CD4-positive, CD25-positive, alpha-beta regulatory T cell (primary cell): ENCODE measurements around the gene MEIOB. TPM values are rescaled to one million over a fixed set of nuclear protein-coding genes. Genes with fewer than 3 reads are reported as not detected.
A peak's percentile ranks its signal among the peaks of the same experiment; 100 is the strongest.

Experiments used
- ATAC-seq, 2 donors: fragments of 150-1000 bp; cut with Tn5 transposase; one replicate each; pipeline ENCODE4 v1.10.0; 2021; ENCODE audit warnings: low read depth in 2 of 2, moderate number of reproducible peaks in 2 of 2, moderate library complexity in 1 of 2
- DNase-seq, 3 donors: peaks; one replicate each; pipeline versions ENCODE4 v3.0.0 to v3.0.0-alpha.2; 2012 to 2022; ENCODE audit warnings: mixed read lengths in 1 of 3
- H3K27ac ChIP-seq: one replicate; pipeline ENCODE4 v1.7.0; 2013; ENCODE audit warnings: mild to moderate bottlenecking, low read length; ENCODE audit not compliant: insufficient read depth, poor library complexity, severe bottlenecking
- H3K27me3 ChIP-seq: one replicate; pipeline ENCODE4 v1.7.0; 2013; ENCODE audit warnings: low read length; ENCODE audit not compliant: control insufficient read depth, insufficient read depth
- H3K36me3 ChIP-seq: one replicate; pipeline ENCODE4 v1.7.0; 2013; ENCODE audit warnings: mild to moderate bottlenecking, low read length, moderate library complexity; ENCODE audit not compliant: control insufficient read depth, insufficient read depth
- H3K4me1 ChIP-seq: 2 replicates; pipeline ENCODE4 v1.7.0; 2013; ENCODE audit warnings: mild to moderate bottlenecking, low read length; ENCODE audit not compliant: insufficient read depth, control insufficient read depth, poor library complexity, severe bottlenecking
- H3K4me3 ChIP-seq: one replicate; pipeline ENCODE4 v1.7.0; 2013; ENCODE audit warnings: low read depth, mild to moderate bottlenecking, low read length, moderate library complexity
- H3K9me3 ChIP-seq, 2 experiments: 1 replicate in 1 of 2; 2 replicates in 1 of 2; pipeline ENCODE4 v1.7.0; 2013; ENCODE audit warnings: low read length in 2 of 2, mild to moderate bottlenecking in 1 of 2, moderate library complexity in 1 of 2; ENCODE audit not compliant: control insufficient read depth in 2 of 2
- H3K27ac Mint-ChIP-seq, 3 donors: one replicate each; pipeline ENCODE4 v1.8.0; 2020 to 2022; ENCODE audit warnings: mild to moderate bottlenecking in 3 of 3, mixed read lengths in 3 of 3, moderate library complexity in 2 of 3
- H3K27me3 Mint-ChIP-seq: one replicate; pipeline ENCODE4 v1.8.0; 2022; ENCODE audit warnings: mild to moderate bottlenecking, mixed read lengths
- H3K36me3 Mint-ChIP-seq: one replicate; pipeline ENCODE4 v1.8.0; 2020; ENCODE audit warnings: mixed read lengths
- H3K4me1 Mint-ChIP-seq, 4 donors: one replicate each; pipeline ENCODE4 v1.8.0; 2020 to 2022; ENCODE audit warnings: mixed read lengths in 4 of 4, mild to moderate bottlenecking in 1 of 4
- H3K4me3 Mint-ChIP-seq, 4 donors: one replicate each; pipeline ENCODE4 v1.8.0; 2020 to 2022; ENCODE audit warnings: mild to moderate bottlenecking in 4 of 4, mixed read lengths in 4 of 4, moderate library complexity in 3 of 4
- H3K9me3 Mint-ChIP-seq, 7 donors: one replicate each; pipeline ENCODE4 v1.8.0; 2020 to 2022; ENCODE audit warnings: mixed read lengths in 7 of 7, mild to moderate bottlenecking in 3 of 7, moderate library complexity in 2 of 7
- polyA plus RNA-seq, 4 donors: library from polyadenylated mRNA; unstranded; fragments of 300-500 nt; fragmentation: Illumina TruSeq; gene quantifications; one replicate each; pipeline ENCODE4 v1.2.3, GENCODE V29; 2021
- total RNA-seq: library from RNA; stranded (reverse); gene quantifications from one replicate; pipeline ENCODE4 v1.2.3, GENCODE V29; 2022

The MEIOB gene
- total and polyA plus RNA-seq, 5 donors from 2014 or later: not detected

DNA sequence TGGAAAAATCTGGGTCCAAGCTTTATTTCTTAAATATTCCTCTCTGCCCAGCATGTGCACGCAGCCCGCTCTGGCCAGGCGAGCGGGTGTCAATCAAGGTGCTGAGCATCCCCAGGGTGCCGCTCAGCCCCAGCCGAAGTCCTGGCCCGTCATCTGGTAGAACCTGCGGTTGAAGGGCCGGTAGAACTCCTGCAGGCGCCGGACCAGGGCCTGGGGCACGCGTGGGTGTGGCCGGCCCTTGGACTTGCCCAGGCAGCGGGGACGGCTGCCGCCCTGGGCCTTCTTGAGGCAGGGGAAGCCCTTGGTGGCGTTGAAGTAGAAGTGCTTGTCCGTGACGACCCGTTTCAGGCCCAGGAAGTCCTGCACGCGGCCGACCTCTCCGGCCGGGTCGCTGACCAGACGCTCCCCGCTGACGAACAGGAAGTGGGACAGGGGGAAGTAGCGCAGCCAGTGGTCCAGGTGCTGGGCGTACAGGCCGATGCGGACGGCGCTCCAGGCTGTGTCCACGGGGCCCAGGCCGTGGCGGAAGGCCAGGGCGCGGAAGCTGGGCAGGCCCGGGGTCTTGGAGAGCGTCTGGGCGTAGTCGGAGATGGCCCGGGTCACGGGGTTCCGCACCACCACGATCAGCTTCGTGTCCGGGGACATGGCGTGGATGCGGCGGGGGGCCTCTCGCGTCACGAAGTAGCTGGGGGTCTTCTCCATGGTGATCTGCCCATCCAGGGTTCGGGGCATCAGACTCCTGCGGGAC, 39.7 kb upstream of the MEIOB start:
- H3K27ac ChIP-seq: no peak overlapping the region
- DNase-seq: no peak

DNA sequence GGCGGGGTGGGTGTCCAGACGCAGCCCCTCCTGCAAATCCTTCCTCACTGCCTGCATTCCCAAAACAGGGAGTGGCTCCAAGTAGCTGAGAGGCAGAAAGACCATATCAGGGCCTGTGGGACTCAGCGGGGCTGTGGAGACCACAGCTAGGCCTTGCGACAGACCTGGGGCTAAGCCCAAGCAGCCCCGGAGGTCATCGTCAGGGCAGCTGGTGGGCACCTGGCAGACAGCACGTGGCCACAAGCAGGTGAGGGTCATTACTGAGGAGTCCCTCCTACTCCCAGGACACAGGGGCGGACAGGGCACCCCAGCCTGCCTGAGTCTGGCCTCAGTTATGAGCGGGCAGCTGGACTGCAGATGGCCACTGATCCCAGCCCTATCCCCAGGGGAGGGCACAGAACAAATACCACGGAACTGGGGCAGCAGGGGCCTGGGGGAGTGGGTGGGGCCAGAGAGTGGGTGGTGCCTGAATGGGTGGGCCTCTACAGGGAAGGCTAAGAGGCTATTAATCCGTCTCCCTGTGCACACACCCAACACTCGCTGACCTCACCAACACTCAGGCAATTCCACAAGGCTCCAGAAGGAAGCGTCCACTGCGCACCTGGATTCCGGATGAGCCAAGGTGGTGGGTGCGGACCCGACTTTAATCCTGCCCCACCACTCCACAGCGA, 37.7 kb upstream of the MEIOB start:
- Histone ChIP-seq H3K4me1 (no peaks in the 10 kb centered on the region), H3K27ac (no peak overlapping the region), H3K4me3 (no peak overlapping the region), H3K9me3 (no peaks in the 10 kb centered on the region), H3K36me3 (no peaks in the 10 kb centered on the region), H3K27me3 (no peaks in the 10 kb centered on the region)
- no peak overlapping the region for H3K27ac Mint-ChIP-seq
- no peak for ATAC-seq
- H3K4me3 Mint-ChIP-seq: no peak overlapping the region
- peaks cover 16% of the 10 kb centered on the region for H3K27me3 Mint-ChIP-seq
- no peaks in the 10 kb centered on the region for H3K4me1 Mint-ChIP-seq
- no peaks in the 10 kb centered on the region for H3K36me3 Mint-ChIP-seq
- peaks cover 0 to 2% (median 0%) of the 10 kb centered on the region in 7 donors for H3K9me3 Mint-ChIP-seq
- no peak for DNase-seq

More for the DNA sequence above, 39.7 kb upstream of the MEIOB start:
- no peaks in the 10 kb centered on the region for H3K4me1 ChIP-seq
- H3K9me3 ChIP-seq: no peaks in the 10 kb centered on the region
- H3K27me3 Mint-ChIP-seq: peaks cover 28% of the 10 kb centered on the region
- no peak for ATAC-seq
- no peaks in the 10 kb centered on the region for H3K36me3 Mint-ChIP-seq
- no peak overlapping the region for H3K4me3 Mint-ChIP-seq
- H3K9me3 Mint-ChIP-seq: peaks cover 0 to 2% (median 0%) of the 10 kb centered on the region in 7 donors
- no peaks in the 10 kb centered on the region for H3K27me3 ChIP-seq
- no peaks in the 10 kb centered on the region for H3K4me1 Mint-ChIP-seq
- no peak overlapping the region for H3K27ac Mint-ChIP-seq
- no peaks in the 10 kb centered on the region for H3K36me3 ChIP-seq
- H3K4me3 ChIP-seq: no peak overlapping the region

DNA sequence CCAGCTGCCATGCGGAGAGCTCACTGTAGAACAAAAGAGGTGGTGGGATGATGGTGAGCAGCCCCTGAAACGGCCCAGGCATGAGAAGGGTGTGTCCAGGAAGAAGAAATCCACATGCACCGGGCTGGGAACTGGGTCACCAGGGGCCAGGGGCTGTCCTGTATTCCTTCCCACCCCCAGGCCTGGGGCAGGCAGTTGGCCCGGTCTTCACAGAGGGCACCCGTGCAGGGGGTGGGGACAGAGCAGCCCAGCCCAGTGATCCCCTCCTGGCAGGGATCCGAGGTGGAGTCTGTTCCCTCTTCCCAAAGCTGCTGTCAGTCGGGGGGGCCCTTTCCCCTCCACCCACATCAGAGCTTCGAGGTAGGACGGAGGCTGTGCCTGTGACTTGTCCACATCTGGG, 37.0 kb upstream of the MEIOB start:
- Mint-ChIP-seq H3K9me3 (peaks cover 0 to 2% (median 0%) of the 10 kb centered on the region in 7 donors), H3K27ac (no peak overlapping the region)

DNA sequence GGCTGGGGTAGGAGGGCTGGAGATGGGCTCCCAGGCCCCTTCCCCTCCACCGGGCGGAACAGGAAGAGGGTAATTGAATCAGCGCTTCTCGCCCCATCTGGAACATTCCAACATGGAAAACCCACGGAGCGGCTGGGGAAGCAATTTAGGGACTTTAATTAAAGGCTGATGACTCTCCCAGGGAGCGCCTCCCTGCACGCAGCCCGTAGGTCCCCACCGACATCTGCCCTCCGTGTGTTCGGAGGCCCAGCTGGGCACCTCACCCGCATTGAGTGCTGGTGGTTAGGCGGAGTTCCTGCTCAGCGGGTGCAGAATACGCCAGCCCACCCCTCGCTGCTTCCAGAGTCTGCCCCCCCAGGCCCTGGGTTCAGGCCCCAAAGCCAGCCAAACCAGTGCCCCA, 36.2 kb upstream of the MEIOB start:
- Mint-ChIP-seq H3K27ac (no peak overlapping the region), H3K9me3 (peaks cover 0 to 2% (median 0%) of the 10 kb centered on the region in 7 donors), H3K4me1 (no peaks in the 10 kb centered on the region), H3K36me3 (no peaks in the 10 kb centered on the region), H3K4me3 (no peak overlapping the region), H3K27me3 (peaks cover 12% of the 10 kb centered on the region)
- H3K27me3 ChIP-seq: no peaks in the 10 kb centered on the region
- no peaks in the 10 kb centered on the region for H3K9me3 ChIP-seq
- H3K4me1 ChIP-seq: no peaks in the 10 kb centered on the region
- DNase-seq (no peak), ATAC-seq (no peak)
- H3K27ac ChIP-seq: no peak overlapping the region
- no peaks in the 10 kb centered on the region for H3K36me3 ChIP-seq
- H3K4me3 ChIP-seq: no peak overlapping the region

More for the DNA sequence above, 37.0 kb upstream of the MEIOB start:
- Histone ChIP-seq H3K36me3 (no peaks in the 10 kb centered on the region), H3K9me3 (no peaks in the 10 kb centered on the region), H3K27ac (no peak overlapping the region), H3K4me1 (no peaks in the 10 kb centered on the region), H3K27me3 (no peaks in the 10 kb centered on the region), H3K4me3 (no peak overlapping the region)
- Mint-ChIP-seq H3K36me3 (no peaks in the 10 kb centered on the region), H3K4me1 (no peaks in the 10 kb centered on the region), H3K27me3 (peaks cover 12% of the 10 kb centered on the region), H3K4me3 (no peak overlapping the region)
- DNase-seq (no peak), ATAC-seq (no peak)

DNA sequence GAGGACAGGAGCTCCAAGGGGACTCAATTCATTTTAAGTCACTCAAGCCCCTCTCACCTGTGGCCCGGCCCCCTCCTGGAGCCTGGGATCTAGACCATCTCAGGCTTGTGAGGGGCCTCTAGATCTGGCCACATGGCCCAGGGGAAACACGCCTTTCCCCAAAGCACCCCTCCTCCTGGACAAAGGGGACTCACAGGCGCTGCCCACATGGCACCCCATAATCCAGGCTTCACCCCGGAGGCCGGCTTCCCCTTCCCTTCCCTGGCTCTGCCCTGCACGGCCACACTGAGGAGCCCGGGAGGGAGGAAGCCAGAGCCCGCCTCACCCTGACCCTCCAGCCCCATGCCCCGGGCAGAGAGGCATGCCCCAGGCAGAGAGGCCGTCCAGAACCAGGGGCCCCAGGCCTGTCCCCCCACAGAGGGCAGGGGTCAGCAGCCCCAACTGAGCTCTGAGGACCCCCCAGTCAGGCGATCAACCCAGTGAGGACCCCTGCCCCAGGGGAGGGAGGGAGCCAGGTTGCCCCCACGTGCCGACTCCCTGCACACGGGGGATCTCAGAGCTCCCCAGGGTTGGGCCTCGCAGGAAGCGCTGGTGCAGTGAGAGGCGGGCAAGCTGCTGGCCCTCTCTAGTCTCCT, 35.4 kb upstream of the MEIOB start:
- Histone ChIP-seq H3K36me3 (no peaks in the 10 kb centered on the region), H3K27me3 (no peaks in the 10 kb centered on the region), H3K4me3 (no peak overlapping the region), H3K4me1 (no peaks in the 10 kb centered on the region), H3K9me3 (no peaks in the 10 kb centered on the region), H3K27ac (no peak overlapping the region)
- Mint-ChIP-seq H3K27ac (no peak overlapping the region), H3K4me1 (no peaks in the 10 kb centered on the region), H3K27me3 (peaks cover 5% of the 10 kb centered on the region), H3K4me3 (no peak overlapping the region), H3K9me3 (peaks cover 0 to 2% (median 0%) of the 10 kb centered on the region in 7 donors), H3K36me3 (no peaks in the 10 kb centered on the region)
- ATAC-seq (no peak), DNase-seq (no peak)

DNA sequence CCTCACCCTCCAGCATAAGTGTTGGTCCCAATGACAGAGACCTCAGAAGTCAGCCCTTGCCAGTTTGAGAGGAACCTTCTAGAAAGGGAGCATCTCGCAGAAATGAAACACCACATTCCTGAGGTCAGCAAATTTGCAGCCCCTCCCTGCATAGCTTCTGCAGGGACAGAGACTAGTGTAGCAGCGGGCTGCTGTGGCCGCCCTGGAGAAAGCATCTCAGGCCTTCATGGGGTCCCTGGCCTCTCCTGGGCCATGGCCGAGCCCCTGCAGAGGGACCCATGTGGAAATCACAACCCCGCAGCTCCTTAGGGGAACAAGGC, 34.8 kb upstream of the MEIOB start:
- ATAC-seq (no peak), DNase-seq (no peak)
- H3K36me3 ChIP-seq: no peaks in the 10 kb centered on the region
- no peaks in the 10 kb centered on the region for H3K27me3 ChIP-seq
- H3K27ac Mint-ChIP-seq: no peak overlapping the region
- H3K9me3 ChIP-seq: no peaks in the 10 kb centered on the region
- H3K4me3 ChIP-seq: no peak overlapping the region
- H3K36me3 Mint-ChIP-seq: no peaks in the 10 kb centered on the region
- H3K4me1 ChIP-seq: no peaks in the 10 kb centered on the region
- no peaks in the 10 kb centered on the region for H3K4me1 Mint-ChIP-seq
- peaks cover 5% of the 10 kb centered on the region for H3K27me3 Mint-ChIP-seq
- H3K9me3 Mint-ChIP-seq: peaks cover 0 to 2% (median 0%) of the 10 kb centered on the region in 7 donors
- H3K4me3 Mint-ChIP-seq: no peak overlapping the region
- no peak overlapping the region for H3K27ac ChIP-seq

DNA sequence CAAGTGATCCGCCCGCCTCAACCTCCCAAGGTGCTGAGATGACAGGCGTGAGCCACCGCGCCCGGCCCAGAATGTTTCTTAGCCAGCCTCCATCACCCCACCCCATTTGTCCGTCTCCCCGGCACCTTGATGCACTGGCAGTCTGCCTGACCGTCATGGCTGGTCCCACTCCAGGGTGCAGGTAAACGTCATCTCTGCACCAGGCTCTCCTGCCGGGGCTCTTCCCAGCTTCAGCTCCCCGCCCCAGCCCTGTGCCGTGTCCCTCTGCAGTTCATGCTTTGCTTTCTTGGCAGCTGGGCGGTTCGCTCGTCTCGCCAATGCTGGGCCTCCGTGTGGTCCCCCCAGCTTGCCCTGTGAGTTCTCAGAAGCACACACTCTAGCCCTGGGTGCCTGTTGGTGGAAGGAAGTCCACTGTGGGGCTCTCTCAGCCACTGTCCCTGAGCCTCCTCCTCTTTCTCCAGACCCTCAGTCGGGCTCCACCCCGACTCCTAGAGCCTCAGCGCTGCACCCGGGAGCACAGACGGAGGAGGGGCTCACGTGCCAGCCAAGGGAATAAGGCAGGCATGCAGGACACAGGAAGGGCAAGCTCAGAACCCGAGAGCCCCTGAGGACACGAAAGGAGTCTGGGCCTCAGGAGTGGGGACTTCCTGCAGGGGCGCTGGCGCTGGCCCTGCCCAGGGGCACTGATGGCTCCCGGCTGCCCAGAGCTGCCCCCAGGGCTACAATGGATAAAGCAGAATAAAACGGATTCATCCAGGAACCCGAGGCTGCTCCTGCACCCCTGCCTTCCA, 34.3 kb upstream of the MEIOB start:
- ATAC-seq (no peak), DNase-seq (no peak)
- Mint-ChIP-seq H3K27me3 (peaks cover 5% of the 10 kb centered on the region), H3K4me3 (no peak overlapping the region), H3K36me3 (no peaks in the 10 kb centered on the region), H3K9me3 (peaks cover 0 to 2% (median 0%) of the 10 kb centered on the region in 7 donors), H3K4me1 (no peaks in the 10 kb centered on the region), H3K27ac (peak overlapping the region in 1 of 3 donors; percentile 2)
- no peaks in the 10 kb centered on the region for H3K4me1 ChIP-seq
- H3K9me3 ChIP-seq: no peaks in the 10 kb centered on the region
- no peaks in the 10 kb centered on the region for H3K27me3 ChIP-seq
- no peaks in the 10 kb centered on the region for H3K36me3 ChIP-seq
- no peak overlapping the region for H3K27ac ChIP-seq
- H3K4me3 ChIP-seq: no peak overlapping the region
